ENCODE results near the gene DLG1.

DLG1 gene

DNA sequence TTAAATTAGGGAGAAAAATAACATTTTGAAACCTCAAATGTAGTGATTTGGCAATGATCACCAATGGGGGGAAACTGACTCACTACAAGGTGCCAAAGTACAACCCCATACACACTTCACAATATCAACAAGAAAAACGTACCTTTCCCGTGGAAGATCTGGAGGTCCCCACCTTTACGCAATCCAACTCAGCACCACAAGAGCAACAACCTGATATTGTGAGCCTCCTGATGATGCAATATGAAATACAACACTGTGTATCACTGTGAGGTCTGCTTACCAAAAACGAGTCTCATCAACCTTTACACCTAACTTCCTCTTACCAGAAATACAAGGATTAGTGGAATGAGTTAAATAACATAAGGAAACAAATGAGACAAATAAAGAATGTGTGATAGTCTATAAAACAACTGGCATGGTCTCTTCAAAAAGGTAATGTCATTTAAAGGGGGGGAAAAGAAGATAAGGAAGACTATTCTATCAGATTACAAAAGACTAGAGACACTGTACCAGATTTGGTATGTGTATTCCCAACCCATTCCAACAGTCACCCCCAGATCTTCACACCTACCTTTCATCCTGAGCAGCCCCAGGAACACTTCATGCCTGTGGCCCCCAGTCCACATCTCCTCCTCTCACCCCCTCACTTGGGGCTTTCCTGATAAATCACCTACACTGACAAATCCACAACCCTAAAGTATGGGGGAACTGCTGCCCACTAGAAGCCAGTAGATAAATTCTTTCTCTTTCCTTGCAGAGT, 27.7 kb downstream of the DLG1 start:
- Histone ChIP-seq H4K20me1 (peaks cover 85% of the 10 kb centered on the region), H3K4me3 (no peak overlapping the region), H3K27ac (no peak overlapping the region), H3K36me3 (peaks cover 50% of the 10 kb centered on the region), H3K4me2 (no peak overlapping the region), H3K27me3 (no peaks in the 10 kb centered on the region), H3K4me1 (no peaks in the 10 kb centered on the region), H3K9me3 (peaks cover 7% of the 10 kb centered on the region; the same call in 1 of the 2 replicates), H3K9ac (no peak overlapping the region)
- TF ChIP-seq Cebpa-rat (IDR thresholded peaks at IDR 0.05): no peak

DNA sequence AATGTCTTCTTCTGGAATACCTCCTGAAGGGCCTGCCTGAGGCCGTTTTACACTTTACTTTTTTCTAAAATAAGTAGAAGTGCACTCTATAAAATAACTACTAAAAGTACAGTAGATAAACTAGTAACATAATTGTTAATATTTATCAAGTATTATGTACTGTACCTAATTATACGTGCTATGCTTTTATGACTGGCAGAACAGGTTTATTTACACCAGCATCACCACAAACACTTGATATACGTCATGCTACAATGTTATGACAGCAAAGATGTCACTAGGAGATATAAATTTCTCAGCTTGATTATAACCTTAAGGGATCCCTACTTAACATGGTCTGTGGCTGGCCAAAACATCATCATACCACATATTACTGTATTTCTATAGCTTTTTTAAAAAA, 29.4 kb downstream of the DLG1 start:
- H3K36me3 ChIP-seq: peaks cover 48% of the 10 kb centered on the region
- H3K27me3 ChIP-seq: no peaks in the 10 kb centered on the region
- peaks cover 7% of the 10 kb centered on the region; the same call in 1 of the 2 replicates for H3K9me3 ChIP-seq
- H3K4me3 ChIP-seq: no peak overlapping the region
- no peak overlapping the region for H3K9ac ChIP-seq
- no peak for TF ChIP-seq Cebpa-rat (IDR thresholded peaks at IDR 0.05)
- no peak overlapping the region for H3K4me2 ChIP-seq
- no peak overlapping the region for H3K27ac ChIP-seq
- H3K4me1 ChIP-seq: no peaks in the 10 kb centered on the region
- H4K20me1 ChIP-seq: peaks cover 79% of the 10 kb centered on the region

DNA sequence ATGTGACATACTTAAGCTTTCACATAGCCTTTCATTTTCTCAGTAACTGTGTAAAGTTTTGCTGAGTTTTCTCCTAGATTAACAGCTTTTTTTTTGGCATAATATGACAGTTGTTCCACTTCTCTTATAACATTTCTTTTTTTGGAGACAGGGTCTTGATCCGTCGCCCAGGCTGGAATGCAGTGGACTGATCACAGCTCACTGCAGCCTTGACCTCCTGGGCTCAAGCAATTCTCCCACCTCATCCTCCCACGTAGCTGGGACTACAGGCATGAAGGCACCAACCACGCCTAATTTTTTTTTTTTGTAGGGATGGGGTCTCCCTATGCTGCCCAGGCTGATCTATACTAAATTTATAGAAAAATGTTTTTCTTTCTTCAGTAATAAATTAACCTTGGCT, 30.1 kb downstream of the DLG1 start:
- no peak for TF ChIP-seq Cebpa-rat (IDR thresholded peaks at IDR 0.05)
- Histone ChIP-seq H3K27ac (no peak overlapping the region), H4K20me1 (peaks cover 71% of the 10 kb centered on the region), H3K4me2 (no peak overlapping the region), H3K4me3 (no peak overlapping the region), H3K4me1 (no peaks in the 10 kb centered on the region), H3K9me3 (peaks cover 7% of the 10 kb centered on the region; the same call in 1 of the 2 replicates), H3K27me3 (no peaks in the 10 kb centered on the region), H3K9ac (no peak overlapping the region), H3K36me3 (peaks cover 50% of the 10 kb centered on the region)

DNA sequence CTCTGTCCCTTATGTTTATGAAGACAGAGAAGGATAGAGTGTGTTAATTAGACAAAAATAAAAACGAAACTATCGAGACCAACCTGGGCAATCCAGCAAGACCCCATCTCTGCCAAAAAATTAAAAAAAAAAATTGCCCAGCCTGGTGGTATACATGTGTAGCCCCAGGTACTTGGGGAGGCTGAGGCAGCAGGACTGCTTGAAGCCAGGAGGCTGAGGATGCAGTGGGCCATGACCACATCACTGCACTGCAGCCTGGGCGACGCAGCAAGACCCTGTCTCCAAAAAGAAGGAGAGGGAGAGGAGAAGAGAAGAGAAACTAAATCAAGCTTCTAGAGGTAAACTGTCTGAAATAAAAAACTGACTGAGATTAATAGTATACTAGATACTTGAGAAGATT, 32.1 kb downstream of the DLG1 start:
- no peaks in the 10 kb centered on the region for H3K4me1 ChIP-seq
- peaks cover 70% of the 10 kb centered on the region for H4K20me1 ChIP-seq
- H3K9ac ChIP-seq: no peak overlapping the region
- no peak for TF ChIP-seq Cebpa-rat (IDR thresholded peaks at IDR 0.05)
- peaks cover 57% of the 10 kb centered on the region for H3K36me3 ChIP-seq
- no peak overlapping the region for H3K27ac ChIP-seq
- H3K27me3 ChIP-seq: no peaks in the 10 kb centered on the region
- no peak overlapping the region for H3K4me3 ChIP-seq
- no peak overlapping the region for H3K4me2 ChIP-seq
- peaks cover 7% of the 10 kb centered on the region; the same call in 1 of the 2 replicates for H3K9me3 ChIP-seq

DNA sequence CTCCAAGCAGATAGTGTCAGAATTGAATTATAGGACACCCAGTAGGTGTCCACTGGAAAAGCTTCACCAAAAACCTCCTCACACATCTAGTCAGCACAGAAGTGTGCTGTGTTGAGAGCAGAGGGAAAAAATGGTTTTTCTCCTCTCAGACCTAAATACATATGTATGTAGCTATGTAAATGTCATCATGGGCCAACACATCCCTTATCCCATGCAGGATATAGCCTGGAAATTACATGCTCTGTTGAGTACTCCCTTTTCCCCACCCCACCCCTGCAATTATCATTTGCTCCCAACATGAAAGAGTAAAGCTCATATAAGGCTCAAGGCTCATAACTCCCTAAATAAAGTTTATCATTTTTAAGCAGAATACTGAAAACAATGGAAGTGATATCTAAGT, 35.7 kb downstream of the DLG1 start:
- no peak for TF ChIP-seq Cebpa-rat (IDR thresholded peaks at IDR 0.05)
- H3K27ac ChIP-seq: no peak overlapping the region
- H4K20me1 ChIP-seq: peaks cover 71% of the 10 kb centered on the region
- peaks cover 7% of the 10 kb centered on the region; the same call in 1 of the 2 replicates for H3K9me3 ChIP-seq
- H3K9ac ChIP-seq: no peak overlapping the region
- no peak overlapping the region for H3K4me3 ChIP-seq
- H3K36me3 ChIP-seq: peaks cover 41% of the 10 kb centered on the region
- H3K27me3 ChIP-seq: no peaks in the 10 kb centered on the region
- H3K4me2 ChIP-seq: no peak overlapping the region
- peaks cover 28% of the 10 kb centered on the region for H3K4me1 ChIP-seq

DNA sequence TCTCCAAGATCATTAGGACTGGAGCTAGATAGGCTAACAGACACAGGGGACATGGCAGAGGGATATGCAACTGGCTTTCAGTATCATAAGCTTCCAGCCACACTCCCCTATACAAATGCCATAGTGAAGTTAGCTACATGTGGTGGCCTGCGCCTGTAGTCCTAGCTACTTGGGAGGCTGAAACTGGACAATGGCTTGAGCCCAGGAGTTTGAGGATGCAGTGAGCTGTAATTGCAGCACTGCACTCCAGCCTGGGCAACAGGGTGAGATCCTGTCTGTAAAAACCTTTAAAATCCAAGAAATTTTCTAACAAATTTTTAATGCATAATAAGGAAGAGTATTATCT, 37.3 kb downstream of the DLG1 start:
- Histone ChIP-seq H3K9me3 (no peaks in the 10 kb centered on the region), H3K4me1 (peaks cover 28% of the 10 kb centered on the region), H3K36me3 (peaks cover 33% of the 10 kb centered on the region), H3K4me2 (no peak overlapping the region), H4K20me1 (peaks cover 78% of the 10 kb centered on the region), H3K9ac (no peak overlapping the region), H3K4me3 (no peak overlapping the region), H3K27ac (no peak overlapping the region), H3K27me3 (no peaks in the 10 kb centered on the region)
- no peak for TF ChIP-seq Cebpa-rat (IDR thresholded peaks at IDR 0.05)

DNA sequence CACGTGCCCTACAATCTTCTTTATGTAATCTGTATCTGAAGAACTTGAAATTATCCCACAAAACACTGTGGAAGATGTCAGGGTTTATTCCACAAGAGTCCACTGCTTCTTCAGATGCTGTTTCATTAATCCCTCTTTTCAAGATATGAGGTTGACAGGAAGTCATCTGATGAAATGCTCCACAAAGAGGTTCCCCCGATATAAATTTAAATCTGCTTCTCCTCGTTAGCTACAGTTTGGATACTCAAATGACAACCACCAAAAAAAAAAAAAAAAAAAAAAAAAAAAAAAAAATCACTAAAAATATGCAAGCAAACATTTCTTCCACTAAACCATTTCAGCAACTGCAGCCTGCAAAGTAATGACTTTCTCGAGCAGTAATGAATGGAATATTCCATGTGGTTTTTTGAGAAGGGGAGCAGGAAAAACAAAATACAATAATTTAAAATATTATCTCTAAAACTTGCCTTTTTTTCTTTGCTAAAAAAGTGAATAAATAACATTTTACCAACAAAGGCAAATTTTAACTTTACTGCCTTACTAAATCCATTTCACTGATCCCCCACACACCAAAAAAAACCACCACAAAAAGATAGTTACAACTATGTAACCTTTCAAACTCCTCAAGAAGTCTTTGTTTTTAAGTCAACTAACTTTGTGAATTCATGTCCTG, 37.8 kb downstream of the DLG1 start:
- peaks cover 30% of the 10 kb centered on the region for H3K36me3 ChIP-seq
- H3K4me3 ChIP-seq: no peak overlapping the region
- H3K27ac ChIP-seq: no peak overlapping the region
- H3K4me1 ChIP-seq: peaks cover 28% of the 10 kb centered on the region
- H4K20me1 ChIP-seq: peaks cover 80% of the 10 kb centered on the region
- no peaks in the 10 kb centered on the region for H3K9me3 ChIP-seq
- no peak overlapping the region for H3K9ac ChIP-seq
- no peak for TF ChIP-seq Cebpa-rat (IDR thresholded peaks at IDR 0.05)
- no peak overlapping the region for H3K4me2 ChIP-seq
- no peaks in the 10 kb centered on the region for H3K27me3 ChIP-seq

DNA sequence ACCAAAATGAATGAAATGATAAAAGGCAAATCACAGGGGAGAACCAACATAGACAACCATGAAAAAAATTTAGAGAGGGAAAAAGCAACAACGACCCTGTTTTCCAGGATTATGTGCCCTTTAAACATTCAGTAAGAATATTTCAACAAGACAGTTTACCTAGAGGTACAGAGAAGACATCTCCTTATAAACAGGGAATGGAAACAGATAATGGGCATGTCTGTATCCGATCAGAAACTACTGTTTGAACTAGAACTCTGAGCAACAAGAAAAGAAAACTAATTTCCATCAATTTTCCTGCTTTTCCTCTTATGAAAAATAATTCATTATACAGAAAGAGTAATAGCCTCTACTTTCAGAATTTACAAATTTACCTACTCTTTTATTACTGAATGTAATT, 39.3 kb downstream of the DLG1 start:
- no peaks in the 10 kb centered on the region for H3K27me3 ChIP-seq

DNA sequence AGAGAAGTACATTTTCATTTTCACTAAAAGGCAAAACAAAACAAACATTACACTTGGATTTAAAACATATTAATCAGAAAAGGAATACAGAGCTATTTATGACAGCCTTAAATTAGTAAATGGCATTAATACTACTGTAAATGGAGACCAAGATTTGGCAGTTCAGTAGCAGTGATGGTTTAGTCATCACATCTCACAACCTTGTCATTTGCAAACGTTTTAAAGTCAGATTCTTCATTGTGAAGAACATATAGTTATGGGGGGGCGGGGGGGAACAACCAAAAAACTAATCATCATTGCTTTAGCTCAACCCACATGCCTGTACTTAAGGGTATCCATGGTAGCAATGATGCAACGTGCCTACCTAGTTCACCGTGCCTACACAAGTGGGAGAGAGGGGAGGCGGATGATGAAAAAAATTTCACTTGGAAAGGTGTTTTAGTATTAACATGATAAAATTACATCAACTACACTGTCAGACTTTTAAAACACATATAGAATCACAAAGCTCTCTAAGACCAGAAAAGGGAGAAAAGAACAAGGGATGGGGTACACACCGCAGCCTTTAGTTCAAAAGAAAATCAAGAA, 40.1 kb downstream of the DLG1 start:
- no peak overlapping the region for H3K4me3 ChIP-seq
- H3K4me2 ChIP-seq: no peak overlapping the region
- no peak overlapping the region for H3K9ac ChIP-seq
- H3K36me3 ChIP-seq: peaks cover 13% of the 10 kb centered on the region
- H3K9me3 ChIP-seq: no peaks in the 10 kb centered on the region
- H3K4me1 ChIP-seq: peaks cover 39% of the 10 kb centered on the region
- no peaks in the 10 kb centered on the region for H3K27me3 ChIP-seq
- TF ChIP-seq Cebpa-rat (IDR thresholded peaks at IDR 0.05): no peak
- no peak overlapping the region for H3K27ac ChIP-seq
- peaks cover 96% of the 10 kb centered on the region for H4K20me1 ChIP-seq

More for the DNA sequence above, 39.3 kb downstream of the DLG1 start:
- no peak for TF ChIP-seq Cebpa-rat (IDR thresholded peaks at IDR 0.05)
- no peaks in the 10 kb centered on the region for H3K9me3 ChIP-seq
- H3K4me1 ChIP-seq: peaks cover 31% of the 10 kb centered on the region
- H3K9ac ChIP-seq: no peak overlapping the region
- no peak overlapping the region for H3K4me3 ChIP-seq
- no peak overlapping the region for H3K4me2 ChIP-seq
- H3K27ac ChIP-seq: no peak overlapping the region
- H4K20me1 ChIP-seq: peaks cover 88% of the 10 kb centered on the region
- peaks cover 17% of the 10 kb centered on the region for H3K36me3 ChIP-seq

DNA sequence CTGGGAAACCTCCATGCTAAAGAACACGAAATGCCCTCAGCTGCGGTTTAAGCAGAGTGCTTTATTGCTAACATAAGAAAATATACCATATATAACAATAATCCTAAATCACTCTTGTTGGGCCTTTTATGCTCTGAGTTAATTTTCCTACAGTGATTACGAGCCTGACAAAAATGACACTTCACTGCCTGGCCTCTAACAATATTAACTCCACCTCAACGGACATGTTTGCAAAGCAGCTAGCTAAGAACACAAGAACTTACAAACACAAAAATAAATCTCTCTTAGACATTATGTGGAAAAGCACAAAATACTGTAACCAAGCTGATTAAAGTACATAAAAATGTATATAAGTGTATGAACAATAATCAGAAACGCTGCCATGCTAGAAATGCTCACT, 40.7 kb downstream of the DLG1 start:
- Histone ChIP-seq H3K27ac (no peak overlapping the region), H3K4me1 (peaks cover 39% of the 10 kb centered on the region), H3K36me3 (peaks cover 10% of the 10 kb centered on the region), H3K9me3 (no peaks in the 10 kb centered on the region), H3K9ac (no peak overlapping the region), H3K27me3 (no peaks in the 10 kb centered on the region), H3K4me3 (no peak overlapping the region), H4K20me1 (peaks cover 98% of the 10 kb centered on the region), H3K4me2 (no peak overlapping the region)
- TF ChIP-seq Cebpa-rat (IDR thresholded peaks at IDR 0.05): no peak

Data from BLaER1 (cell line).